ENCODE results near the gene CREB1. TPM values are rescaled to one million over a fixed set of nuclear protein-coding genes. Genes with fewer than 3 reads are reported as not detected.
"Not testable (repeated sequence)": the region's sequence is repeated elsewhere in the genome, so short reads cannot be mapped to it uniquely, and the experiment has no call there.

CREB1 gene
- total and polyA plus RNA-seq, 3 donors from 2014 or later, result 71.3 to 132 (median 96.5) TPM

DNA sequence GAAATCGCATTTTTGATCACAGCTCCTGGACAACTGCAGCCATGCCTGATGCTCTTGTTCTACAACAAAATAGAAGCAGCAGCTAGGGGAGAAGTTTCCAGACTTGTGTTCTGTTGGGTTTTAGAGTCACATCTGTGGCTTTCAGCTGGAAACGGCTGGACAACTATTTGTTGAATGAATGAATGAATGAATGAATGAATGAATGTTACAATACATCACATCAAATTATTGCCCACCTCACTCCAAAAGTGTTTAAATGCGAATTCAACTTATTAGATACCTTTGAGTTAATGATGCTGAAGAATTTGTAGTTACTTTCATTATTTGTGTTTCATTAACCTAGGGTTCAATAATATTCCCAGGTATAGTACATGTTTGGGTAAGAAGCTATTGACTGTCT lies 103.9 kb downstream of the CREB1 start:
- H3K36me3 ChIP-seq (ENCODE audit: low read depth, missing control alignments), result no peaks in the 10 kb centered on the region
- 90 to 94% methylated on average over 3 of the region's 3 CpGs for WGBS, 2 donors
- intact Hi-C loops (cut with DNase I; ENCODE audit: low total_unique reads), result no loop called here

GRCh38 chr2:207635468-207636200 lies 105.9 kb downstream of the CREB1 start:
- intact Hi-C loops (cut with DNase I; ENCODE audit: low total_unique reads), result no loop called here
- 83 to 90% methylated on average over 11 of the region's 11 CpGs for WGBS, 2 donors

More for the DNA sequence above, 103.9 kb downstream of the CREB1 start:
- TF ChIP-seq CTCF (IDR thresholded peaks at IDR 0.05), result no peak
- Histone ChIP-seq H3K9me3 (no peaks in the 10 kb centered on the region), H3K27me3 (no peaks in the 10 kb centered on the region), H3K4me1 (no peaks in the 10 kb centered on the region), H3K27ac (no peak overlapping the region), H3K4me3 (no peak overlapping the region)
- DNase-seq, result no peak

GRCh38 chr2:207639288-207639687 lies 109.5 kb downstream of the CREB1 start:
- DNase-seq; H3K36me3 ChIP-seq (ENCODE audit: low read depth, missing control alignments); H3K4me3 ChIP-seq; intact Hi-C loops (cut with DNase I; ENCODE audit: low total_unique reads); H3K9me3 ChIP-seq; H3K4me1 ChIP-seq; H3K27me3 ChIP-seq; H3K27ac ChIP-seq: not testable (repeated sequence)
- WGBS, 2 donors, result 93 to 97% methylated on average over 3 of the region's 3 CpGs

More at GRCh38 chr2:207635468-207636200, 105.9 kb downstream of the CREB1 start:
- TF ChIP-seq POLR2A (IDR thresholded peaks at IDR 0.05) (no peak), CTCF (IDR thresholded peaks at IDR 0.05) (no peak)
- Histone ChIP-seq H3K36me3 (ENCODE audit: low read depth, missing control alignments) (no peaks in the 10 kb centered on the region), H3K4me3 (no peak overlapping the region), H3K9me3 (no peaks in the 10 kb centered on the region), H3K4me1 (no peaks in the 10 kb centered on the region), H3K27ac (no peak overlapping the region), H3K27me3 (no peaks in the 10 kb centered on the region)
- no peak for DNase-seq

DNA sequence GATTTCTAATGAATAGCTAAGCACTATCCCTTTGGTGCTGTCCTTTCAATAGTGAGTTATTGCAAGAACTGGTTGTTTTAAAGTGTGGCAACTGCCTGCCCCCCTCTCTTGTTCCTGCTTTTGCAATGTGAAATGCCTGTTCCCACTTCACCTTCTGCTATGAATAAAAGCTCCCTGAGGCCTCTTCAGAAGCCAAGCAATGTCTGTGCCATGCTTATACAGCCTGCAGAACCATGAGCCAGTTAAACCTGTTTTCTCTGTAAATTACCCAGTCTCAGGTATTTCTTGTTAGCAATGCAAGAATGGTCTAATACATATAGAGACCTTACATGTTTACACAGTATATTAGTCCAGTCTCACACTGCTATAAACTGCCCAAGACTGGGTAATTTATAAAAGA lies 110.4 kb downstream of the CREB1 start:
- no peaks in the 10 kb centered on the region for H3K4me1 ChIP-seq
- H3K4me3 ChIP-seq, result no peak overlapping the region
- intact Hi-C loops (cut with DNase I; ENCODE audit: low total_unique reads), result no loop called here
- H3K27me3 ChIP-seq, result no peaks in the 10 kb centered on the region
- no peaks in the 10 kb centered on the region for H3K36me3 ChIP-seq (ENCODE audit: low read depth, missing control alignments)
- H3K9me3 ChIP-seq, result no peaks in the 10 kb centered on the region
- no peak overlapping the region for H3K27ac ChIP-seq
- DNase-seq, result no peak
- no peak for TF ChIP-seq POLR2A (IDR thresholded peaks at IDR 0.05)
- TF ChIP-seq CTCF (IDR thresholded peaks at IDR 0.05), result no peak

- Histone ChIP-seq H3K4me3 (no peak overlapping the region), H3K9me3 (no peaks in the 10 kb centered on the region), H3K27me3 (no peaks in the 10 kb centered on the region), H3K27ac (no peak overlapping the region), H3K36me3 (ENCODE audit: low read depth, missing control alignments) (no peaks in the 10 kb centered on the region), H3K4me1 (no peaks in the 10 kb centered on the region)
- DNase-seq, result no peak
- intact Hi-C loops (cut with DNase I; ENCODE audit: low total_unique reads), result no loop called here
- 64 to 68% methylated on average over 1 of the region's 1 CpG for WGBS, 2 donors
- no peak for TF ChIP-seq CTCF (IDR thresholded peaks at IDR 0.05)
- TF ChIP-seq POLR2A (IDR thresholded peaks at IDR 0.05), result no peak
Observed at GRCh38 chr2:207640661-207641060, 110.9 kb downstream of the CREB1 start.
